NB4 (cell line): ENCODE measurements around the gene CGREF1.

Experiments
- DNase-seq: peaks from one replicate; pipeline ENCODE4 v3.0.0; 2010; ENCODE audit warnings: low read depth
- H3K4me3 ChIP-seq: one replicate; pipeline ENCODE4 v1.5.1; 2011; ENCODE audit warnings: mild to moderate bottlenecking, low read depth, low read length, moderate library complexity
- CTCF ChIP-seq: IDR thresholded peaks from one replicate; pipeline ENCODE4 v1.5.1; 2012; ENCODE audit warnings: low read depth, low read length
- MAX ChIP-seq: IDR thresholded peaks from 2 replicates; pipeline ENCODE4 v1.6.1; 2011; ENCODE audit warnings: low read depth, low read length
- MYC ChIP-seq: IDR thresholded peaks from 2 replicates; pipeline ENCODE4 v1.6.1; 2011; ENCODE audit warnings: low read depth, low read length
- POLR2A ChIP-seq: IDR thresholded peaks from 2 replicates; pipeline ENCODE4 v1.6.1; 2011; ENCODE audit warnings: mild to moderate bottlenecking; ENCODE audit not compliant: insufficient read length; ENCODE audit errors: extremely low read depth

The CGREF1 gene

GRCh38 chr2:27128668-27129571, 10.0 kb upstream of the CGREF1 start:
- no peak overlapping the region for H3K4me3 ChIP-seq
- no peak for DNase-seq
- no peak for TF ChIP-seq CTCF
- TF ChIP-seq POLR2A = no peak
- TF ChIP-seq MYC = no peak
- no peak for TF ChIP-seq MAX

GRCh38 chr2:27127883-27128667, 9.1 kb upstream of the CGREF1 start:
- H3K4me3 ChIP-seq = no peak overlapping the region
- TF ChIP-seq POLR2A (no peak), MAX (no peak), MYC (no peak), CTCF (no peak)
- DNase-seq = no peak

- DNase-seq = no peak
- H3K4me3 ChIP-seq = no peak overlapping the region
- TF ChIP-seq POLR2A = no peak
- TF ChIP-seq MYC = no peak
- TF ChIP-seq MAX = no peak
- TF ChIP-seq CTCF = no peak
Observed at GRCh38 chr2:27126252-27126710, 7.4 kb upstream of the CGREF1 start.

- no peak for DNase-seq
- no peak for TF ChIP-seq POLR2A
- TF ChIP-seq MYC = no peak
- no peak for TF ChIP-seq MAX
- TF ChIP-seq CTCF = no peak
- H3K4me3 ChIP-seq = no peak overlapping the region
Observed at GRCh38 chr2:27125104-27125503, 6.2 kb upstream of the CGREF1 start.

- TF ChIP-seq MAX (no peak; the same call in 1 of the 2 replicates), POLR2A (no peak), CTCF (no peak), MYC (no peak)
Observed at GRCh38 chr2:27123302-27124150, 4.6 kb upstream of the CGREF1 start, which contains the start of gene ABHD1. ABHD1 (plus strand) TSS chr2:27123815; CDS start chr2:27123949, 134 bp downstream.

More at GRCh38 chr2:27123302-27124150, 4.6 kb upstream of the CGREF1 start, which contains the start of gene ABHD1:
- H3K4me3 ChIP-seq = peak within 1 kb of the TSS; percentile 58
- DNase-seq = peak; percentile 69
